ENCODE data around the gene EIF2B4.

EIF2B4 gene

GRCh38 chr2:27316655-27317412 is 53.3 kb downstream of the EIF2B4 start:
- no peak for DNase-seq (ENCODE audit: low read depth in 1 of 2, low spot score in 1 of 2)
- TF ChIP-seq JUND (IDR thresholded peaks at IDR 0.05; ENCODE audit: low read depth) = no peak
- in situ Hi-C loops (cut with HindIII; ENCODE audit: low pct_unique_long_range_greater_than_20kb, low sequenced_read_pairs) = no loop called here

GRCh38 chr2:27315122-27315521 is 55.0 kb downstream of the EIF2B4 start:
- in situ Hi-C loops (cut with HindIII; ENCODE audit: low pct_unique_long_range_greater_than_20kb, low sequenced_read_pairs) = no loop called here
- no peak for TF ChIP-seq JUND (IDR thresholded peaks at IDR 0.05; ENCODE audit: low read depth)
- DNase-seq (ENCODE audit: low read depth in 1 of 2, low spot score in 1 of 2) = no peak

GRCh38 chr2:27314709-27315108 is 55.4 kb downstream of the EIF2B4 start:
- in situ Hi-C loops (cut with HindIII; ENCODE audit: low pct_unique_long_range_greater_than_20kb, low sequenced_read_pairs) = no loop called here
- TF ChIP-seq JUND (IDR thresholded peaks at IDR 0.05; ENCODE audit: low read depth) = no peak
- DNase-seq (ENCODE audit: low read depth in 1 of 2, low spot score in 1 of 2) = no peak
